Tibial nerve (tissue), 4 donors: ENCODE measurements around the gene CCDC74A. TPM values are rescaled to one million over a fixed set of nuclear protein-coding genes. Genes with fewer than 3 reads are reported as not detected.
"Not testable (repeated sequence)": the region's sequence is repeated elsewhere in the genome, so short reads cannot be mapped to it uniquely, and the experiment has no call there.

Experiments
- DNase-seq, 2 donors: peaks; one replicate each; pipeline ENCODE4 v3.0.0-alpha.2; 2019; ENCODE audit warnings: low spot score in 2 of 2
- H3K27ac ChIP-seq, 4 donors: fragments of 200-600 bp; sonication (generic) in 3 of 4; one replicate each; pipeline ENCODE4 v1.5.1; 2017 to 2019; ENCODE audit warnings: mild to moderate bottlenecking in 1 of 4
- H3K27me3 ChIP-seq, 2 donors: fragments of 200-600 bp; sonication (generic) in 1 of 2; one replicate each; pipeline versions ENCODE4 v1.5.1 to v1.6.0; 2017 to 2019
- H3K36me3 ChIP-seq, 3 donors: fragments of 200-600 bp; sonication (generic); one replicate each; pipeline ENCODE4 v1.5.1; 2018 to 2019
- H3K4me1 ChIP-seq, 4 donors: fragments of 200-600 bp; sonication (generic) in 3 of 4; one replicate each; pipeline ENCODE4 v1.5.1; 2017 to 2019
- H3K4me3 ChIP-seq, 4 donors: fragments of 200-600 bp; sonication (generic) in 3 of 4; one replicate each; pipeline ENCODE4 v1.5.1; 2017 to 2019; ENCODE audit warnings: mild to moderate bottlenecking in 1 of 4, moderate library complexity in 1 of 4
- H3K9me3 ChIP-seq, 4 donors: fragments of 200-600 bp; sonication (generic) in 3 of 4; one replicate each; pipeline ENCODE4 v1.5.1; 2017 to 2019
- CTCF ChIP-seq, 5 experiments: fragments of 200-600 bp in 3 of 5; fragments of 450-650 bp in 2 of 5; sonication (generic) in 3 of 5; IDR thresholded peaks; one replicate each; pipeline ENCODE4 v1.5.1; 2016 to 2019; ENCODE audit warnings: antibody characterized with exemption in 5 of 5, mild to moderate bottlenecking in 3 of 5, moderate library complexity in 2 of 5
- EP300 ChIP-seq, 2 donors: sonication (generic); formaldehyde crosslinking; IDR thresholded peaks; one replicate each; pipeline ENCODE4 v1.6.1; 2017; ENCODE audit warnings: antibody characterized with exemption in 2 of 2, mild to moderate bottlenecking in 1 of 2
- POLR2A ChIP-seq, 2 donors: fragments of 450-650 bp; IDR thresholded peaks; one replicate each; pipeline ENCODE4 v1.6.1; 2017; ENCODE audit warnings: antibody characterized with exemption in 2 of 2, mild to moderate bottlenecking in 2 of 2, moderate library complexity in 2 of 2
- WGBS, 2 donors: methylation state at CpG; one replicate each; pipeline ENCODE4 v1.1.5; 2018; 5-methylcytosine and 5-hydroxymethylcytosine counted together
- total RNA-seq, 4 donors: library from RNA; depleted of rRNA; stranded (reverse); fragments of >200 nt; gene quantifications; one replicate each; pipeline ENCODE4 v1.1.0, GENCODE V29; 2016

Gene CCDC74A
- total RNA-seq, 4 donors from 2014 or later = 19.5 to 50.2 (median 34.1) TPM

- Histone ChIP-seq H3K27me3 (no peaks in the 10 kb centered on the region), H3K4me1 (peaks cover 0 to 20% (median 3%) of the 10 kb centered on the region in 4 donors), H3K27ac (no peak overlapping the region), H3K4me3 (no peak overlapping the region), H3K36me3 (peaks cover 0 to 25% (median 0%) of the 10 kb centered on the region in 3 donors), H3K9me3 (no peaks in the 10 kb centered on the region)
- no peak for DNase-seq
- TF ChIP-seq EP300 (IDR thresholded peaks at IDR 0.05) (no peak), CTCF (IDR thresholded peaks at IDR 0.05) (no peak), POLR2A (IDR thresholded peaks at IDR 0.05) (no peak)
- 75 to 78% methylated on average over 12 to 14 of the region's 14 CpGs for WGBS, 2 donors
Observed at GRCh38 chr2:131488306-131489205, 39.1 kb upstream of the CCDC74A start.

- Histone ChIP-seq H3K4me1 (peaks cover 0 to 36% (median 10%) of the 10 kb centered on the region in 4 donors), H3K4me3 (peak overlapping the region in 3 of 4 donors; percentile 40 to 98 (median 77)), H3K27ac (peak overlapping the region in 3 of 4 donors; percentile 10 to 67 (median 38))
- H3K9me3 ChIP-seq, DNase-seq, H3K36me3 ChIP-seq, H3K27me3 ChIP-seq: not testable (repeated sequence)
- WGBS, 2 donors = 64 to 70% methylated on average over 20 of the region's 20 CpGs
Observed at GRCh38 chr2:131490616-131491468, 36.8 kb upstream of the CCDC74A start.

- DNase-seq, H3K9me3 ChIP-seq, H3K36me3 ChIP-seq, H3K27me3 ChIP-seq: not testable (repeated sequence)
- WGBS, 2 donors = 30 to 31% methylated on average over 9 to 15 of the region's 22 CpGs
- Histone ChIP-seq H3K4me1 (peaks cover 0 to 36% (median 10%) of the 10 kb centered on the region in 4 donors), H3K4me3 (peak overlapping the region; percentile 40 to 98 (median 72)), H3K27ac (peak overlapping the region in 3 of 4 donors; percentile 10 to 67 (median 38))
Observed at GRCh38 chr2:131491469-131491836, 36.2 kb upstream of the CCDC74A start.

- peak within 1 kb of the TSS; percentile 62 to 94 (median 88) for H3K27ac ChIP-seq
- not testable (repeated sequence) for H3K27me3 ChIP-seq, H3K36me3 ChIP-seq, DNase-seq, H3K9me3 ChIP-seq
- WGBS, 2 donors = 1% methylated on average over 31 of the region's 53 CpGs; no CpG with 5 or more reads in 1 of the 2 donors
- peaks cover 0 to 36% (median 10%) of the 10 kb centered on the region in 4 donors for H3K4me1 ChIP-seq
- peak within 1 kb of the TSS; percentile 67 to 98 (median 86) for H3K4me3 ChIP-seq
Observed at GRCh38 chr2:131492015-131492417, 35.7 kb upstream of the CCDC74A start, which contains the start of gene MZT2A. Gene MZT2A, minus strand, starts transcription at chr2:131492397. Its CDS starts 21 bp downstream, at chr2:131492376.

- Histone ChIP-seq H3K9me3 (no peaks in the 10 kb centered on the region), H3K4me3 (peak overlapping the region; percentile 67 to 98 (median 86)), H3K27ac (peak overlapping the region; percentile 62 to 94 (median 88)), H3K27me3 (no peaks in the 10 kb centered on the region), H3K36me3 (peaks cover 0 to 5% (median 0%) of the 10 kb centered on the region in 3 donors), H3K4me1 (peaks cover 0 to 36% (median 10%) of the 10 kb centered on the region in 4 donors)
- peak; percentile 78 to 83 for DNase-seq
- WGBS, 2 donors = 0 to 1% methylated on average over 50 to 55 of the region's 79 CpGs
- TF ChIP-seq EP300 (IDR thresholded peaks at IDR 0.05) (peak in 1 of 2 donors; percentile 78), POLR2A (IDR thresholded peaks at IDR 0.05) (peak in 1 of 2 donors; percentile 24), CTCF (IDR thresholded peaks at IDR 0.05) (peak; percentile 76 to 92 (median 85))
Observed at GRCh38 chr2:131492418-131493198, 35.1 kb upstream of the CCDC74A start.
